GM21515 (cell line): ENCODE results near the gene MRPL53.
"Not testable (repeated sequence)": the region's sequence is repeated elsewhere in the genome, so short reads cannot be mapped to it uniquely, and the experiment has no call there.

Experiments used
- ATAC-seq: cut with Tn5 transposase; IDR thresholded peaks from one replicate; pipeline ENCODE4 v1.9.1; 2021; ENCODE audit not compliant: unreplicated experiment

Gene MRPL53

DNA sequence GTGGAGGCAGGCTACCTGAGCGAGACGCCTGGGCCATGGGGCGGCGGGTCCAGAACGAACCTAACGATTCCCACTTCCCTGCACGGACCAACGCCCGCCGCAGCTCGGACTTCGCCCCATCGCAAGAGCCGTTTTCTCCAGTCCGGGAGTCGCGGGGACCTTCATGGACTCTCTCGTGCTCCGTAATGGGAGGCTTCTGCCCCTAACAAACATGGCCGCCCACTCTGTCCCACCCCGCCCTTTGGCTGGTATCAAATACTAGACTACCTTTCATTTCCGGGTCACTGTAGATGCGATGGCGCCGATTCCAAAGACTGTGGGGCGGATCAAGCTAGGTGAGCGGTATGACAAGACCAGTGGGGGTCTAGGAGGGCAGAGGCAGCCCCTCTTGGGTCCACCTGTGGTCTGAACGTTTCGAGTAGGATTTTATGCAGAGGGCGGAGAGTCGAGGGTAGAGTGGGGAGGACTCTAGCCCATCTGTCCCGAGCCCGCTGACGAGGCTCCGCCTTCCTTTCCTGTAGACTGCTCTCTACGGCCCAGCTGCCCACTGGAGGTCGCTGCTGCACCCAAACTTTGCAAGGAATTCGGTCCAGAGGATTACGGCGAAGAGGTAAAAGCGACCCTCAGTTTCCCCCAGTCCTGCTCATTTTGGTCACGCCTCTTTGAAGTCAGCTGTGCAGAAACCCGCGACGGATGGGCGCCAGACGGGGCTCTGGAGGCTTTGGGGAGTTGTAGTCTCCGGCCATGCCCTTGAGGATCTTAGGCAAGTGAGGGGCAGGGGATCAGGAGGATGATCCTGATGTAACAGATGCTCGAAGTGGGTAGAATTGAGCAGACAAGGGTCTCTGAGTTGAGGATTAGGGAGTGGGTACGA is 10.6 kb upstream of the MRPL53 start, which contains the start of the genes CCDC142 and TTC31:
CCDC142 (minus strand) TSS at position 198 of the 874 bp plus-strand sequence; CDS start at position 37, 161 bp downstream.
TTC31 (plus strand) TSS at position 281 of the 874 bp plus-strand sequence; CDS start at position 296, 15 bp downstream.
- ATAC-seq: peak; percentile 84

DNA sequence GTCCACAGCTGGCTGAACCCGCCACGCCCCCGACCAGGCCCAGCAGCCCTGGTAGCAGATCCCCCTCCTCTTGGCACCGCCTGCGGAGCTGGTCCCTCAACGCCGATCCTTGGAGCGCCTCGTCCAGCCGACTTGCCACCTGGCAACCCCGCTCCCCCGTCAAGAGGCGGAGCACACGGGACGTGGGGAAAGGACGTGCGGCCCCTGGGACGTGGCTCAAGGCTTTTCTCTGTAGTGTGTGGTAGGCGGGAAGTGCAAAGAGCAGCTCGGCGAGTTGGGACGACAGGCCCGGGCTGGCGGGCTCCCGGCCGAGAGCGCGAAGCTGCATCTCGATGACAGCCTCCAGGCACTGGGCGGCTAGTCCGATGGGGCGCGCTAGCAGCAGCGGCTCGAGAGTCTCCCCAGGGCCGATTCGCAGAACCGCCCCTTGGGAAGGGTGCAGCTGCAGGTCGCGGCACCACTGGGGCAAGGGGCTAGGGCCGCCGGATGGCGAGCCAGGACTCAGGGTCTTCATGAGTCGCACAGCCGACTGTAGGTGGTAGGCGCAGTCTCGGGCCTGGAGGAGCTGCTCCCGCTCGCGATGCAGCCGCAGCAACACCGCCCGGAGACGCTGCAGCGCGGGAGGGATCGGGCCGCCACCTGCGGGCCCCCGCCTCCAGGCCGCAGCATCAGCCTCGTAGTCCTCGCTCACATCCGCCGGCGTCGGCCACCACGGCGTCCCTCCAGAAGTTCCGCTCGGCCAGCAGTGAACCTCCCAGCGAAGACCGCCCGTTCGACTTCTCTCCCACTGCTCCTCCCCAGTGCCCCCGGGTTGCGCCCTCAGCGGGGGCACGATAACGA is 9.7 kb upstream of the MRPL53 start:
- ATAC-seq: peak; percentile 41

DNA sequence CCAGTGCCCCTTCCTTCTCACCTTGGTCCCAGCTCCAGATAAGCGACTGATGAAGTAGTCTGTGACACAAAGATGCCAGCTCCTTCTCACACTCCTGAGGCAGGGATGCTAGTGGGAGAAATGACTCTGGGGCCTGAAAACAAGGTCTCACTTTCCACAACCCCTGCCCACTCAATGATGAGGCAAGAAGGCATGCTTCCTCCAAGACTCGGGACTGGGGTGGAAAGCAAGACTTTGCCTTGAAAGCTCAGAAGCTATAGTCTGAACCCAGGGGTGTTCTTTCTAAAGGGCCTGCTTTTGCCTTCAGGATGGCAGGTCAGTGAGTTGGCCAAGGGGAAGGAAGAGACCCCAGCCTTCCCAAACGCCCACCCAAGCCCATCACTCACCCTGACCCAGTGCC is 9.0 kb upstream of the MRPL53 start:
- no peak for ATAC-seq

DNA sequence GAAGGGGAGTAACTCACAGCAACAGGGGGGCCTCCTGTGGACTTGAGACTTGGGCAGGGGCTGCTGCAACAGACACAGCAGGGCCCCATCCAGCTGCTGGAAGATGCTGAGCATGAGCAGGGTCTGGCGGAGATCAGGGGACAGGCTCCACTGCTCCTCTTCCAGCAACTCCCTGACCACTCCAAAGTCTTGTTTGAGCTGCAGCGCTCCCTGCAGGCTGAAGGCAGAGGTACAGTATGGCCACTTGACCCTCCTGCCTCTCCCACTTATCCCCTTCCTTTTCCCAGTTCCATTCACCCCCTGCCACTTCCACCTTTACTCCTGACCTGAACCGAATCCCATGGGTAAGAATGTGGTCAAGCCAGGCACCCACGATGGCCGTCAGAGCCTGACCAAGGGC is 2.4 kb upstream of the MRPL53 start:
- no peak for ATAC-seq

DNA sequence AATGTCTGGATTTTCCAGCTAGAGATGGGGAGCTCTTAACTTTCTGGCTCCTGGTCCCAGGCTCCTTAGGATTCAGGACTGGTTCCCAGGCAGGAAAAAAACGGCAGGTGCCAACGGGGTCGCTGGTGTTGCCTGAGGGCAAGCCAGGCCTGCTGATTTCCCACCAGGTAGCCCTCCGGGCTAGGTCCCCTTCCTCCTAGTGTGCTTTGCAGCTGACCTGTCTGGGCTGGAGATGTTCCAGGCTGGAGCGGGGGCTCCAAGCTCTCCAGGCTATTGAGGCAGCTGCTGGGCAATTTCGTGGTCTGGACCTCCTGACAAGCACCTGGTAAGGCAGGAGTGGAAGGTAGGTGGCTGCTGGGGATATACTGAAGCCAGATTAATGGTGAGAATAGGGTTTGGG is 2.0 kb upstream of the MRPL53 start:
- ATAC-seq: no peak

DNA sequence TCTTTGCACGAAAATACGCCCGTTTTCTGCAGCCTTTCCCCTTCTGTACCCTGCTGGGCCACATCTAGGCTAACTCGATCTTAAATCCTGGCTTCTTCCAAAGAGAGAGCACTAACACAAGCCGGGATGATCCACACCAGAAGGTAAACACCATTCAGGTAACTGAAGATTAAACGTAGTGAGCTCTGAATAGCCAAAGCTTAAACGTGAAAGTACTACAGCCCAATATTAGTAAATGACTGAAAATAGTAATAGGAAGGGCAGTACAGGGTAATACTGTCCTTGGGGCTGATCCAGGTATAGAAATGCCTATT is 422 bp upstream of the MRPL53 start:
- ATAC-seq: no peak

DNA sequence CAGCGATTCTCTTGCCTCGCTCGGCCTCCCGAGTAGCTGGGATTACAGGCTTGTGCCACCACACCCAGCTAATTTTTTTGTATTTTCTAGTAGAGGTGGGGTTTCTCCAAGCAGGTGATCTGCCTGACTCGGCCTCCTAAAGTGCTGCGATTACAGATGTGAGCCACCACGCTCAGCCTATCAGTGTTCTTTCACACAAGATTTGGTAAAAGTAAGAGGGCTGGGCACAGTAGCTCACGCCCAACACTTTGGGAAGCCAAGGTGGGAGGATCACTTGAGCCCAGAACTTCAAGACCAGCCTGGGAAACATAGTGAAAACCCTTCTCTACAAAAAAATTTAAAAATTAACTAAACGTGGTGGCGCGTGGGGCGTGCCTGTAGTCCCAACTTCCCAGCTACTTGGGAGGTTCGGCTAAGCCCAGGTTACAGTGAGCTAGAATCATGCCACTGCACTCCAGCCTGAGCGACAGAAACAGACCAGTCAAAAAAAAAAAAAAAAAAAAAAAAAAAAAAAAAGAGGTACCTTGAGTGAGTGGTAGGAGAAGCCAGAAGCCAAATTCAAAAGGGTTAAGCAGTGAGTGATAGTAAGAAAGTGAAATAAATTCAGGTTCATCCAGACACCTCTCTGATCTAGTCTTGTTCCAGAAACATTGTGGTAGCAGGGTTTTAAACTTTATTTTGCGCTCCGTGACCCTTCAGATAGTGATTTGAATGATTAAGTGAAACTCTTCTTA is 981 bp downstream of the MRPL53 start:
- no peak for ATAC-seq

DNA sequence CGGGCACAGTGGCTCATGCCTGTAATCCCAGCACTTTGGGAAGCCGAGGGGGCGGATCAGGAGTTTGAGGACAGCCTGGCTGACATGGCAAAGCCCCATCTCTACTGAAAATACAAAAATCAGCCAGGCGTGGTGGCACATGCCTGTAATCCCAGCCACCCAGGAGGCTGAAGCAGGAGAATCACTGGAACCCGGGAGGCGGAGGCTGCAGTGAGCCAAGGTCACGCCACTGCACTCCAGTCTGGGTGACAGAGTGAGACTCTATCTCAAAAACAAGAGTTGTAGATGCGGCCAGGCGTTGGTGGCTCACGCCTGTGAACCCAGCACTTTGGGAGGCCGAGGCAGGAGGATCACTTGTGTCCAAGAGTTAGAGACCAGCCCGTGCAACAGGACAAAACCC is 1.7 kb downstream of the MRPL53 start:
- ATAC-seq: not testable (repeated sequence)

DNA sequence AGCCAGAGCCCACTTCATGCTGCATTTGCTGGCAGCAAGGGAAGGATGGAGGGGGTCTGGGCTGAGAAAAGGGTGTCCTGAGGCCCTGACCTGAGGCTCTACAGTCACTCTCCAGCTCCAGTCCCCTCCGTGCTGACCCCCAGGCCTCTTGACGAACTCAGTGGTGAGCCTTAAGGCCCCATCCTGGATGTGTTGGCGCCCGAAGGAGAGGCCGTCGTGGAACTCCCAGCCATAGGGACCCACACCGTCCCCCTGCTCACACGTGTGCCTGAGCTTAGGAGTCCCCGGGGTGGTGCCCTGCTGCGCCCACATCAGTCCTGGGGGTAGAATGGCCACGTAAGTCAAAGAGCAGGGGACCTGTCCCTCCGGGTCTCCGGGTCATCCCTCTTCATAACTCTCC is 8.1 kb downstream of the MRPL53 start:
- ATAC-seq: no peak

DNA sequence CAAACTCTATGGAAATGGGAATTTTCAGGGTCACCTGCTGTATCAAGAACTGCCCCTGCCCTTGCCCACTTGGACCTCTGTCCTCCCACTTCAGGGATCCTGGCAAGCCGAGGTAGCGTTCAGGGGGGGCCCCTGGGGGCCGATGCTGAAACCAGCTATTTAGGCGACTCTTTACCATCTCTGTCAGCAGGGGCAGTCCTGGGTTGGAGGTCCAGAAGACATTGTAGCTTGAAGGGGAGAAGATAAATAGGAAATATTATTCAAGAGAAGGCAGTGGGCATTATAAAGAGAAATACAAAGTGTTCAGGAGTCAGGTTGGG is 9.7 kb downstream of the MRPL53 start:
- no peak for ATAC-seq

DNA sequence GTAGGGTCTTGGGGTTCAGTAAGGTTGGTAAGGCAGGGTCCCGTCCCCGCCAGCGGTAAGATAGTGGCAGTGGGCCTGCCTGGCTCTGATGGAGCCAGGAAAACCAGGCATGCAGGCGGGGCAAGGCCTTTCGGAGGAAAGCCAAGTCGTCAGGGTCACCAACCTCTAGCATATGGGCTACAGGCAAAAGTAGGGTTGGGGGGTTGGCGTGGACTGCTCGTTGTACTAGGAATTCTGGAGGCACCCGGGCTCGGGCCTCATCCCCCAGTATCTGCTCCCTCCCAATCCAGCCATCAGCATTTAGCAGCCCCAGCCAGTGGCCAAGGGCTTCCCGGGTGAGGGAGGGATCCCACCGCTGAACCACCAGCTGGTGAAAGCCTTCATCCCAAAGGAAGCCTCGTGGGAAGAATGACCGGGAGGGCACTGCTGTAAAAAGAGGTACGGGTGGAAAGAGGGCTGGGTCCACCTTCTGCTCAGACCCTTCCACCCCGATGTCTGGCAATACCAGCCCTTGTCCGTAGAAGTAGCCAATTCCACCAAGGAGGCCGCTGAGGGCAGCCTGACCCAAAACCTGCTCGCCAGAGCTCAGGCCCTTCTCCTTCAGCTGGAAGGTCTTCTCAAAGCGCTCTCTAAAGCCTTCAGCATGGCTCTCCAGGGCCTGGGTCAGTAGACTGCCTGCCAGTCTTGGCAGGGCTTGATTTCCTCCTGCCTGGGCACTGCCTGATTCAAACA is 10.3 kb downstream of the MRPL53 start:
- ATAC-seq: no peak

DNA sequence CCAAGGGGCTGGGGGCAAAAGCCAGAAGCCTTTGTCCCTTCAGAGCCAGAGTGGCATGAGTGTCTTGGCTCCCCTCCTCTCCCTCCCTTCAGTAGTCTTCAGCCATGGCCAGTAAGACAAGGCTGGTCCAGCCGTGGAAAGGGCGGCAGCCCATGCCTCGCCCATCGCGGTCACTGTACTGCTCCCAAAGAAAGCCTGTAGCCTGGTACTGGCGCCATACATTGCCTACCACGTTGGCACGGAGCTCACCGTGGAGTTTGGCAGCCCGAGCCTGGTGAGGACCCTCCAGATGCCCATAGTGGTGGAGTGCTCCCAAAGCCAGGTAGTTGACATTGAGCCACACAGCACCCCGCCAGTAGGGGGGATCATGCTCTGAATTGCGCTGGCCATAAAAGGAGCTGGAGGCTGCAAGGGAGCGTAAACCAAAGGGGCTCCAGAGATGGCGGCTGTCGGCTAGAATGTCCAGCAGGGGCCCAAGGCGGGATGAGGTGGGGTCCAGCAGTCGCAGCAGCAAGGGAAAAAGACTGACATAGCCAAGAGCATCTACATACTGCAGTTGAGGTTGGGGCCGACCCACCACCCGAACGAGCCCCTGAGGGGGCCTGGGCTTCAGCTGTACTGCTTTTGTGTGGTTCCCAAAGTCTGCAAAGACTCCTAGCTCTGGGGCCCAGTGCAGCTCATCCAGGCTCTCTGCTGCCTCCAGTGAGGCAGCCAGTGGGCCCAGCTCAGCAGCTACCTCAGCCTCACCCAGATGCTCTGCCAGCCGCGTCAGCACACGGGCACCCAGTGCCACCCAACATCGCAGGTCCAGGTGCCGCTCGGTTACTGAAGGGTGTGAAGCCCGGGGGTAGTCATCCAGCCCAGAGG is 11.1 kb downstream of the MRPL53 start:
- no peak for ATAC-seq

DNA sequence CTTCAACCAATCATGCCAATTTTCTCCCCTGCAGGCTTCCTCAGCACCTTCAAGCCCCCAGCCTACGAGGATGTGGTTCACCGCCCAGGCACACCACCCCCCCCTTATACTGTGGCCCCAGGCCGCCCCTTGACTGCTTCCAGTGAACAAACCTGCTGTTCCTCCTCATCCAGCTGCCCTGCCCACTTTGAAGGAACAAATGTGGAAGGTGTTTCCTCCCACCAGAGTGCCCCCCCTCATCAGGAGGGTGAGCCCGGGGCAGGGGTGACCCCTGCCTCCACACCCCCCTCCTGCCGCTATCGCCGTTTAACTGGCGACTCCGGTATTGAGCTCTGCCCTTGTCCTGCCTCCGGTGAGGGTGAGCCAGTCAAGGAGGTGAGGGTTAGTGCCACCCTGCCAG is 12.3 kb downstream of the MRPL53 start:
- not testable (repeated sequence) for ATAC-seq

DNA sequence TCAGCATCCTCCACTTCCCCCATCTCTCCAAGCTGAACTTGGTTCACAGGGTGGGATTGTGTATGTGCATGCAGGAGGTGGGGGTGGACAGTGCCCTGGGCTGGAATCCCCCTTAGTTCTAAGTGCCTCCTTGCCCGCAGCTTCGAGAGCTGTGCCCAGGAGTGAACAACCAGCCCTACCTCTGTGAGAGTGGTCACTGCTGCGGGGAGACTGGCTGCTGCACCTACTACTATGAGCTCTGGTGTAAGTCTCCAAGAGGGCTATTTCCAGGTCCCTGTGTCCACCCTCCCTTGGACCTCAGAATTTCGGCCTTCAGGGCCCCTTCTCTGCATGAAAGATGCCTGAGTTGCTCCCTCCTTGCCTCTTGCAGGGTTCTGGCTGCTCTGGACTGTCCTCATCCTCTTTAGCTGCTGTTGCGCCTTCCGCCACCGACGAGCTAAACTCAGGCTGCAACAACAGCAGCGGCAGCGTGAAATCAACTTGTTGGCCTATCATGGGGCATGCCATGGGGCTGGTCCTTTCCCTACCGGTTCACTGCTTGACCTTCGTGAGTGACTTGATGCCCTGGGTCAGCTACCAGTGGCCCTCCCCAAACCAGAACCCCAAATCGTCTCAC is 12.9 kb downstream of the MRPL53 start:
- not testable (repeated sequence) for ATAC-seq

DNA sequence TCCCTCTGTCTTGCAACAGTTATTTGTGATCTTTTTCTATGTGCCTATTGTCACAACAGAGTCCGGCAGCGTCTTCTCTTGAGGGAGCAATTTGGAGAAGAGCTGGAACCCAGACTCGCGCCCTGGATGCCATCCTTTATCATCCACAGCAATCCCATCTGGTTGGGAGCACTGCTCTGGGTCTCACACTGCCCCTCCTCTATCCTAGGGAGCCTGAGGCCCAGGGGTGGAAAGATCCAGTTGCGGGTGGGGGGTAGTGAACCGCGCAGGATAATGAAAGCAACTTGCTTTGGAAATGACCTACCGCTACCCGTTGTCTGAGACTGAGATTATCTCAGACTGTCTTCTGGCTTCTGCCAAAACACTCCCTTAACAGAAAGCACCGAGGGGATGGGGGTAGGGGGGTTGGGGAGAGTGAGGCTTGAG is 13.5 kb downstream of the MRPL53 start:
- ATAC-seq: no peak

DNA sequence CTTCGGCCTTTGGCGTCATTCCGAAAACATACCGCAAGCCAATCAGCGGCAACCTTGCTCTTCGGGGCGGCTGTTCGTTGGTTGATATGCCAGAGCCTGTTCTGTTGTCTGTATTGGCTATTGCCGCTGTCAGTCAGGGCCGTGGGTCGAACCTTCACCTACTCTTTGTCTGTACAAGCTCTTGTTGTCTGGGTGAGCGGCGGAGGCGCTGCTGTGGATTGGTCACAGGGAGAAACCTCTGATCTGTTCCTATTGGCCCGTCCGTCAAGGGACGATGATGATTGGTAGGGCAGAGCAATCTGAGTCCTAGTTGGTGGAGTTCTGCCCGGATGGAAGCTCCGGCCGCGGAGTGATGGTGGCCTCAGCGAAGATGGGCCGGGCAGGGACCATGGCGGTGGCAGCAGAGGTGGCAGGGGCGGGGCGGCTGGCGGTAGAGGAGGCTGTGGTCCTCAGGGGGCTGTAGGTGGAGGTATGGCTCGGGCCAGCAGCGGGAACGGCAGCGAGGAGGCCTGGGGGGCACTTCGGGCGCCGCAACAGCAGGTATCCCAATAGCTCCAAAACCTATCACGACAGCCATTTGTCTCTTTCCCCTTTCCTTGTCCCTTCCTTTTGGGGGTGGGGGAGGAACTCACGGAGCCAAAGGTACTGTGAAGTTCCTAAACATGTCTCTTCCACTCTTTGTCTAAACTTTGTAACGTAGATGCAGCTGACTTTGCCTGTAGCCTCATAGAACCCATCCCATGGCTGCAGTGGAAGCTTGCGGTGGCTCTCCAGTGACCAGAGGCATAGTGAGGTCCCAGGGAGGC is 14.1 kb downstream of the MRPL53 start, which contains the start of gene WBP1:
WBP1 (plus strand) TSS at position 307 of the 806 bp plus-strand sequence; CDS start at position 472, 165 bp downstream.
- peak; percentile 78 for ATAC-seq

DNA sequence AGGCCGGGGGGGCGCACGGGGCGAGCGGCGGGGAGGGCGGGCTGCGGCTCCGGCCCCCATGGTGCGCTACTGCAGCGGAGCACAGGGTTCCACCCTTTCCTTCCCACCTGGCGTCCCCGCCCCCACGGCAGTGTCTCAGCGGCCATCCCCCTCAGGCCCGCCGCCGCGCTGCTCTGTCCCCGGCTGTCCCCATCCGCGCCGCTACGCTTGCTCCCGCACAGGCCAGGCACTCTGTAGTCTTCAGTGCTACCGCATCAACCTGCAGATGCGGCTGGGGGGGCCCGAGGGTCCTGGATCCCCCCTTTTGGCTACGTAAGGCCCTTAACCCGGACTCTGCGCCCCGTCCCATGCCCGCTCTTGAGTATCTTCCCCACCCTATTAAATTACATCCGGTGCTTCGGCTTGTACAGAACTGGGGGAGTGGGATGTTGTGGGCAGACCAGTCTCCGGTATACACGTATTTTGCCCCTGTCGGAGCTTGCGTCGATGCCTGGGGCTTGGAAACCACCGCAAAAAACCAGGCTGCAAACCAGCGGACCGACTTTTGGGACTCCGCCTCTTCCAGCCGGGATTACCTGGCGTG is 14.8 kb downstream of the MRPL53 start:
- ATAC-seq: peak; percentile 38

DNA sequence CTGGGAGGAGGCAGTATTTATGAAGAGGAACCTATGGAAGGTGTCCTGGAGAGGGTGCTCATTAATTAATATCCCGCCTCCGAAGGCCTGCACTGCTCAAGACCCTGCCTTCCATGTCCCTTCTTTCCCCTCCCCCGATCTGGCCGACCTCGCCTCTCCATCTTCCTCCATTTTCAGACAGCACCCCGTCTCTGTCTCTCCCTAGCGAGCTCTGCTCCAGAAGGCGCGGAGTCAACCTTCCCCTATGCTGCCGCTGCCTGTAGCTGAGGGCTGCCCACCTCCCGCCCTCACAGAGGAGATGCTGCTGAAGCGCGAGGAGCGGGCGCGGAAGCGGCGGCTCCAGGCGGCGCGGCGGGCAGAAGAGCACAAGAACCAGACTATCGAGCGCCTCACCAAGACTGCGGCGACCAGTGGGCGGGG is 15.3 kb downstream of the MRPL53 start:
- no peak for ATAC-seq
